Left lung (tissue), 10 donors: ENCODE data around the gene AGAP1. TPM values are rescaled to one million over a fixed set of nuclear protein-coding genes. Genes with fewer than 3 reads are reported as not detected.

Source experiments
- ATAC-seq: fragments of 200-7000 bp; cut with Tn5 transposase; one replicate; pipeline ENCODE4 v1.9.1; 2020; ENCODE audit warnings: moderate library complexity
- DNase-seq, 4 donors: peaks; one replicate each; pipeline ENCODE4 v3.0.0-alpha.2; 2013 to 2020
- H3K27ac ChIP-seq, 2 donors: fragments of 200-600 bp; sonication (generic) in 1 of 2; one replicate each; pipeline versions ENCODE4 v1.5.0 to v1.8.0; 2020 to 2021
- H3K27me3 ChIP-seq, 2 donors: fragments of 200-600 bp; sonication (generic) in 1 of 2; one replicate each; pipeline versions ENCODE4 v1.5.0 to v1.8.0; 2020 to 2021
- H3K36me3 ChIP-seq, 2 donors: fragments of 200-600 bp; sonication (generic) in 1 of 2; one replicate each; pipeline versions ENCODE4 v1.5.0 to v1.8.0; 2020 to 2021
- H3K4me1 ChIP-seq, 2 donors: fragments of 200-600 bp; one replicate each; pipeline ENCODE4 v1.8.0; 2021
- H3K4me3 ChIP-seq, 2 donors: fragments of 200-600 bp; sonication (generic) in 1 of 2; one replicate each; pipeline versions ENCODE4 v1.5.0 to v1.8.0; 2020 to 2021; ENCODE audit warnings: mild to moderate bottlenecking in 1 of 2
- H3K9me3 ChIP-seq, 2 donors: fragments of 200-600 bp; sonication (generic) in 1 of 2; one replicate each; pipeline versions ENCODE4 v1.5.0 to v1.8.0; 2020 to 2021
- intact Hi-C, 2 donors: fragments of 100-400 bp; cut with DNase I; formaldehyde crosslinking; loops; one replicate each; pipeline versions ENCODE4 v1.11.2 to v1.14.2; 2022
- polyA plus RNA-seq, 6 donors: library from polyadenylated mRNA; unstranded; fragments of 120-200 nt; gene quantifications; one replicate each; pipeline ENCODE4 v1.2.1, GENCODE V29; 2013; ENCODE audit not compliant: insufficient read length in 6 of 6
- total RNA-seq, 2 donors: library from RNA; stranded (reverse); fragmentation: NEBNext Ultra II Directional; extraction: Animal tissue kit (Norgen Biotek cat#: 25700); gene quantifications; one replicate each; pipeline ENCODE4 v1.2.1, GENCODE V29; 2021
- TF ChIP-seq, protein P1 (sequence below), 2 donors: fragments of 200-600 bp; sonication (generic) in 1 of 2; IDR thresholded peaks; one replicate each; pipeline versions ENCODE4 v1.5.0 to v1.8.0; 2021; ENCODE audit warnings: antibody characterized with exemption in 2 of 2
- donor health status: DM: no; HTN: yes; CAD: no.
- donor health status: DM: no; HTN: no; CAD: no.

Gene AGAP1
- total and polyA plus RNA-seq, 8 donors, result 13.1 to 25.4 (median 22.4) TPM

GRCh38 chr2:236123716-236124115 lies 629.9 kb downstream of the AGAP1 start:
- H3K36me3 ChIP-seq, result peaks cover 0 to 7% of the 10 kb centered on the region in 2 donors
- no peak overlapping the region for H3K4me3 ChIP-seq
- H3K27me3 ChIP-seq, result no peaks in the 10 kb centered on the region
- DNase-seq (peak in 1 of 4 donors; percentile 73), ATAC-seq (no peak)
- TF ChIP-seq, protein P1, sequence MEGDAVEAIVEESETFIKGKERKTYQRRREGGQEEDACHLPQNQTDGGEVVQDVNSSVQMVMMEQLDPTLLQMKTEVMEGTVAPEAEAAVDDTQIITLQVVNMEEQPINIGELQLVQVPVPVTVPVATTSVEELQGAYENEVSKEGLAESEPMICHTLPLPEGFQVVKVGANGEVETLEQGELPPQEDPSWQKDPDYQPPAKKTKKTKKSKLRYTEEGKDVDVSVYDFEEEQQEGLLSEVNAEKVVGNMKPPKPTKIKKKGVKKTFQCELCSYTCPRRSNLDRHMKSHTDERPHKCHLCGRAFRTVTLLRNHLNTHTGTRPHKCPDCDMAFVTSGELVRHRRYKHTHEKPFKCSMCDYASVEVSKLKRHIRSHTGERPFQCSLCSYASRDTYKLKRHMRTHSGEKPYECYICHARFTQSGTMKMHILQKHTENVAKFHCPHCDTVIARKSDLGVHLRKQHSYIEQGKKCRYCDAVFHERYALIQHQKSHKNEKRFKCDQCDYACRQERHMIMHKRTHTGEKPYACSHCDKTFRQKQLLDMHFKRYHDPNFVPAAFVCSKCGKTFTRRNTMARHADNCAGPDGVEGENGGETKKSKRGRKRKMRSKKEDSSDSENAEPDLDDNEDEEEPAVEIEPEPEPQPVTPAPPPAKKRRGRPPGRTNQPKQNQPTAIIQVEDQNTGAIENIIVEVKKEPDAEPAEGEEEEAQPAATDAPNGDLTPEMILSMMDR (IDR thresholded peaks at IDR 0.05), result no peak
- no peak overlapping the region for H3K27ac ChIP-seq
- intact Hi-C loops, result no loop called here
- H3K9me3 ChIP-seq, result no peaks in the 10 kb centered on the region
- no peaks in the 10 kb centered on the region for H3K4me1 ChIP-seq

- no peak for ATAC-seq
- no peak overlapping the region for H3K27ac ChIP-seq
- no peaks in the 10 kb centered on the region for H3K27me3 ChIP-seq
- no peak overlapping the region for H3K4me3 ChIP-seq
- no peak for DNase-seq
- no peaks in the 10 kb centered on the region for H3K9me3 ChIP-seq
- TF ChIP-seq, protein P1 (IDR thresholded peaks at IDR 0.05), result no peak
- H3K36me3 ChIP-seq, result peaks cover 0 to 7% of the 10 kb centered on the region in 2 donors
- no peaks in the 10 kb centered on the region for H3K4me1 ChIP-seq
- intact Hi-C loops, result no loop called here
Measured at GRCh38 chr2:236124182-236124893, 630.5 kb downstream of the AGAP1 start.

GRCh38 chr2:236125541-236125940 lies 631.7 kb downstream of the AGAP1 start:
- TF ChIP-seq, protein P1 (IDR thresholded peaks at IDR 0.05), result no peak
- ATAC-seq (no peak), DNase-seq (no peak)
- H3K36me3 ChIP-seq, result peaks cover 0 to 7% of the 10 kb centered on the region in 2 donors
- no peaks in the 10 kb centered on the region for H3K4me1 ChIP-seq
- intact Hi-C loops, result no loop called here
- no peaks in the 10 kb centered on the region for H3K27me3 ChIP-seq
- H3K4me3 ChIP-seq, result no peak overlapping the region
- no peak overlapping the region for H3K27ac ChIP-seq
- H3K9me3 ChIP-seq, result no peaks in the 10 kb centered on the region

DNA sequence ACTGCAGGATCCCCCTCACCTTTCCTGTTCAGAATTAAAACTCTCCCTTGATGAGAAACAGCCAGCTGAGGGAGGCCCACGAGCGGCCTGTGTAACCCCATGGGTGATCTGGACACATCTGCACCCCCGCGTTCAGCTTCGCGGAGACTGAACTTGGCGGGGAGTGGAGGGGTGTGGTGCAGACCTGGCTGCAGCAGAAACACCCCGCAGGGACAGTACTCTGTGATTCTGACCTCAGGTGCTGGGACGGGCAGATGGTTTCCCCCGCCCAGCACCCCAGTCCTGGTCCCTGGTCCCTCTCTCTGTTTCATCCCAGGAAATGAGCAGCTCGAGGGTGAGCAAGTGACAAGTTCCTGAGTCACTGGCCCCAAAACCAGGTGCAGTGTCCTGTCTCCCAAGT lies 633.2 kb downstream of the AGAP1 start:
- Histone ChIP-seq H3K27me3 (no peaks in the 10 kb centered on the region), H3K27ac (no peak overlapping the region), H3K4me3 (no peak overlapping the region), H3K36me3 (peaks cover 0 to 7% of the 10 kb centered on the region in 2 donors), H3K9me3 (no peaks in the 10 kb centered on the region), H3K4me1 (no peaks in the 10 kb centered on the region)
- DNase-seq (no peak), ATAC-seq (no peak)
- TF ChIP-seq, protein P1 (IDR thresholded peaks at IDR 0.05), result no peak
- intact Hi-C loops, result no loop called here

DNA sequence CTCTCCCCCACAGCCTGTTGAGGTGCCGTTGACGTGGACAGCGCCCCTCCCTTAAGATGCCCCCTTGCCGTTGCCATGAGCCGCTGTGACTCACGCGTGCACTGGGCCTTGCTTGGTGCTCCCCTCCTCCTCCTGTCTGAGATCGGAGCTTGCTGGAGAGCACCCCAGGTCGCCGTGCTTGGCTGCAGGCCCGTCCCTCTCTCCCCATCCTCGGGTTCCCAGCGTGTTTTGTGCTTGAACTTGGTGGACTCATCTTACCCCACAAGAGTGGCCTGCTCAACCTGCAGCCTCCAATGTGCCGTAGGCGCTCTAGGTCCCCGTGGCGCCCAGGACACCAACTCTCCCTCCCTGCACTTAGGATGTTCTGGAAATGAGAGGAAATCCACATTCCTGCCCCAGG lies 634.5 kb downstream of the AGAP1 start:
- TF ChIP-seq, protein P1 (IDR thresholded peaks at IDR 0.05), result no peak

More for the DNA sequence above, 634.5 kb downstream of the AGAP1 start:
- Histone ChIP-seq H3K36me3 (peaks cover 0 to 7% of the 10 kb centered on the region in 2 donors), H3K4me1 (no peaks in the 10 kb centered on the region), H3K4me3 (no peak overlapping the region), H3K27me3 (no peaks in the 10 kb centered on the region), H3K9me3 (no peaks in the 10 kb centered on the region), H3K27ac (no peak overlapping the region)
- intact Hi-C loops, result no loop called here
- ATAC-seq (no peak), DNase-seq (no peak)
